ENCODE results near the gene ZNF441. TPM values are rescaled to one million over a fixed set of nuclear protein-coding genes. Genes with fewer than 3 reads are reported as not detected.

Gene ZNF441
- total and polyA plus RNA-seq, 2 of the 4 experiments (the other 2 are of a cell fraction): 2.8 to 9.7 TPM

DNA sequence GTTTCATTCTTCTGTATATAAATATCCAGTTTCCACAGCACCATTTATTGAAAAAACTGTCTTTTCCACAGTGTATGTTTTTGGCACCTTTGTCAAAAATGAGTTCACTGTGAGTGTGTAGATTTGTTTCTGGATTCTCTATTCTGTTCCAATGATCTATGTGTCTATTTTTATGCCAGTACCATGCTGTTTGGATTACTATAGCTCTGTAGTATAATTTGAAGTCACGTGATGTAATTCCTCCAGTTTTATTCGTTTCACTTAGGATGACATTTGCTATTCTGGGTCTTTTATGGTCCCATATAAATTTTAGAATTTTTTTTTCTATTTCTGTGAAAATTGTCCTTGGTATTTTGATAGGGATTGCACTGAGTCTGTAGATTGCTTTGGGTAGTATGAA, 17.0 kb upstream of the ZNF441 start:
- Histone ChIP-seq H3K14ac (replicated peaks; ENCODE audit: low read depth, low read length) (no peak overlapping the region), H2BK15ac (ENCODE audit: low read depth, low read length) (no peak overlapping the region), H3K9me3 (ENCODE audit: control insufficient read depth, insufficient read depth, low read length) (no peaks in the 10 kb centered on the region; the same call in 1 of the 2 replicates), H3K79me1 (ENCODE audit: low read depth in 1 of 2, low read length in 2 of 2) (no peaks in the 10 kb centered on the region), H3K4me3 (ENCODE audit: insufficient read depth, low read depth, low read length) (no peak overlapping the region), H2AFZ (replicated peaks; ENCODE audit: low read length, poor library complexity) (no peak overlapping the region), H3K9ac (ENCODE audit: low read depth, low read length) (no peak overlapping the region), H3K18ac (ENCODE audit: low read depth, low read length) (no peak overlapping the region), H3K56ac (ENCODE audit: extremely low read depth, insufficient read depth, low read length) (no peak overlapping the region), H2BK20ac (ENCODE audit: low read depth, low read length) (no peak overlapping the region), H3K4me2 (ENCODE audit: low read depth, low read length) (no peak overlapping the region), H2BK120ac (ENCODE audit: low read depth, low read length) (no peak overlapping the region), H3K9me1 (ENCODE audit: insufficient read depth, low read length) (no peaks in the 10 kb centered on the region), H4K8ac (ENCODE audit: low read depth in 2 of 2, low read length in 2 of 2) (no peak overlapping the region), H3K36me3 (ENCODE audit: control insufficient read depth, insufficient read depth, low read length) (no peaks in the 10 kb centered on the region), H4K91ac (ENCODE audit: insufficient read depth, low read depth, low read length) (no peak overlapping the region), H4K5ac (ENCODE audit: low read depth, low read length) (no peak overlapping the region), H4K20me1 (ENCODE audit: insufficient read depth, low read length) (no peaks in the 10 kb centered on the region), H2AK9ac (replicated peaks; ENCODE audit: low read depth, low read length, poor library complexity) (no peak overlapping the region), H3K27ac (ENCODE audit: insufficient read depth, low read length) (no peak overlapping the region), H3K27me3 (ENCODE audit: control insufficient read depth, insufficient read depth, low read length) (no peaks in the 10 kb centered on the region), H3K4ac (ENCODE audit: low read depth, low read length) (no peak overlapping the region), H2BK5ac (ENCODE audit: low read depth, low read length, poor library complexity, severe bottlenecking) (no peak overlapping the region), H3K23ac (ENCODE audit: low read depth, low read length) (no peak overlapping the region), H2AK5ac (ENCODE audit: low read depth, low read length) (no peak overlapping the region), H3K4me1 (ENCODE audit: control insufficient read depth, insufficient read depth, low read length) (no peaks in the 10 kb centered on the region)
- no TSS peak for BruUV-seq (replicated peaks)
- WGBS, 2 experiments (ENCODE audit: extremely low coverage in 2 of 2, insufficient read length in 1 of 2): no CpG with 5 or more reads among the region's 2 CpGs
- CTCF ChIA-PET: no interaction called here
- TF ChIP-seq RAD21 (IDR thresholded peaks at IDR 0.05; ENCODE audit: low read length) (no peak), MXI1 (IDR thresholded peaks at IDR 0.05; ENCODE audit: borderline replicate concordance, low read depth, low read length) (no peak), BHLHE40 (IDR thresholded peaks at IDR 0.05; ENCODE audit: low read depth, low read length) (no peak), POLR2A (IDR thresholded peaks at IDR 0.05; ENCODE audit: low read depth, low read length) (no peak), CHD1 (IDR thresholded peaks at IDR 0.05; ENCODE audit: low read depth, low read length) (no peak), RFX5 (IDR thresholded peaks at IDR 0.05; ENCODE audit: low read depth, low read length) (no peak), RCOR1 (IDR thresholded peaks at IDR 0.05; ENCODE audit: insufficient replicate concordance, low read length) (no peak), SMC3 (IDR thresholded peaks at IDR 0.05; ENCODE audit: low read depth, low read length) (no peak), NFE2L2 (IDR thresholded peaks at IDR 0.05; ENCODE audit: low read depth, low read length) (no peak), MAZ (IDR thresholded peaks at IDR 0.05; ENCODE audit: borderline replicate concordance, low read depth, low read length) (no peak), FOS (IDR thresholded peaks at IDR 0.05; ENCODE audit: low read depth, low read length) (no peak), MAFK (IDR thresholded peaks at IDR 0.05; ENCODE audit: low read depth, low read length) (no peak), CEBPB (IDR thresholded peaks at IDR 0.05; ENCODE audit: low read depth, low read length) (no peak)
- TF ChIP-seq, protein P1, sequence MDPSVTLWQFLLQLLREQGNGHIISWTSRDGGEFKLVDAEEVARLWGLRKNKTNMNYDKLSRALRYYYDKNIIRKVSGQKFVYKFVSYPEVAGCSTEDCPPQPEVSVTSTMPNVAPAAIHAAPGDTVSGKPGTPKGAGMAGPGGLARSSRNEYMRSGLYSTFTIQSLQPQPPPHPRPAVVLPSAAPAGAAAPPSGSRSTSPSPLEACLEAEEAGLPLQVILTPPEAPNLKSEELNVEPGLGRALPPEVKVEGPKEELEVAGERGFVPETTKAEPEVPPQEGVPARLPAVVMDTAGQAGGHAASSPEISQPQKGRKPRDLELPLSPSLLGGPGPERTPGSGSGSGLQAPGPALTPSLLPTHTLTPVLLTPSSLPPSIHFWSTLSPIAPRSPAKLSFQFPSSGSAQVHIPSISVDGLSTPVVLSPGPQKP (IDR thresholded peaks at IDR 0.05; ENCODE audit: borderline replicate concordance, low read depth, low read length): no peak
- TF ChIP-seq, protein P2, sequence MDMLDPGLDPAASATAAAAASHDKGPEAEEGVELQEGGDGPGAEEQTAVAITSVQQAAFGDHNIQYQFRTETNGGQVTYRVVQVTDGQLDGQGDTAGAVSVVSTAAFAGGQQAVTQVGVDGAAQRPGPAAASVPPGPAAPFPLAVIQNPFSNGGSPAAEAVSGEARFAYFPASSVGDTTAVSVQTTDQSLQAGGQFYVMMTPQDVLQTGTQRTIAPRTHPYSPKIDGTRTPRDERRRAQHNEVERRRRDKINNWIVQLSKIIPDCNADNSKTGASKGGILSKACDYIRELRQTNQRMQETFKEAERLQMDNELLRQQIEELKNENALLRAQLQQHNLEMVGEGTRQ (IDR thresholded peaks at IDR 0.05; ENCODE audit: low read depth, low read length): no peak
- TF ChIP-seq, protein P3, sequence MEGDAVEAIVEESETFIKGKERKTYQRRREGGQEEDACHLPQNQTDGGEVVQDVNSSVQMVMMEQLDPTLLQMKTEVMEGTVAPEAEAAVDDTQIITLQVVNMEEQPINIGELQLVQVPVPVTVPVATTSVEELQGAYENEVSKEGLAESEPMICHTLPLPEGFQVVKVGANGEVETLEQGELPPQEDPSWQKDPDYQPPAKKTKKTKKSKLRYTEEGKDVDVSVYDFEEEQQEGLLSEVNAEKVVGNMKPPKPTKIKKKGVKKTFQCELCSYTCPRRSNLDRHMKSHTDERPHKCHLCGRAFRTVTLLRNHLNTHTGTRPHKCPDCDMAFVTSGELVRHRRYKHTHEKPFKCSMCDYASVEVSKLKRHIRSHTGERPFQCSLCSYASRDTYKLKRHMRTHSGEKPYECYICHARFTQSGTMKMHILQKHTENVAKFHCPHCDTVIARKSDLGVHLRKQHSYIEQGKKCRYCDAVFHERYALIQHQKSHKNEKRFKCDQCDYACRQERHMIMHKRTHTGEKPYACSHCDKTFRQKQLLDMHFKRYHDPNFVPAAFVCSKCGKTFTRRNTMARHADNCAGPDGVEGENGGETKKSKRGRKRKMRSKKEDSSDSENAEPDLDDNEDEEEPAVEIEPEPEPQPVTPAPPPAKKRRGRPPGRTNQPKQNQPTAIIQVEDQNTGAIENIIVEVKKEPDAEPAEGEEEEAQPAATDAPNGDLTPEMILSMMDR (conservative IDR thresholded peaks at IDR 0.05; ENCODE audit: low read depth, low read length): no peak
- intact Hi-C loops (cut with micrococcal nuclease) (no loop called here), in situ Hi-C loops (cut with MboI; ENCODE audit: low sequenced_read_pairs) (no loop called here), dilution Hi-C loops (cut with HindIII; ENCODE audit: low sequenced_read_pairs, unreplicated experiment) (no loop called here)
- ATAC-seq (ENCODE audit: low read depth): no peak
- no peak for DNase-seq
- POLR2A ChIA-PET (ENCODE audit: unreplicated experiment): no interaction called here
